DMS53 treated with DMSO at 0.1 percent for 48 hours (cell line): Measurements from ENCODE around the gene HMBS.

ENCODE experiments used
- DNase-seq: peaks from one replicate; lab custom pipeline; 2025; ENCODE audit not compliant: unreplicated experiment; lab: John Stamatoyannopoulos, UW

The HMBS gene

GRCh38 chr11:119067371-119068222 is 17.1 kb upstream of the HMBS start, which contains the start of gene VPS11:
Gene VPS11, plus strand, starts transcription at chr11:119067818. Its CDS starts 6 bp downstream, at chr11:119067824.
- peak; percentile 92 for DNase-seq

DNA sequence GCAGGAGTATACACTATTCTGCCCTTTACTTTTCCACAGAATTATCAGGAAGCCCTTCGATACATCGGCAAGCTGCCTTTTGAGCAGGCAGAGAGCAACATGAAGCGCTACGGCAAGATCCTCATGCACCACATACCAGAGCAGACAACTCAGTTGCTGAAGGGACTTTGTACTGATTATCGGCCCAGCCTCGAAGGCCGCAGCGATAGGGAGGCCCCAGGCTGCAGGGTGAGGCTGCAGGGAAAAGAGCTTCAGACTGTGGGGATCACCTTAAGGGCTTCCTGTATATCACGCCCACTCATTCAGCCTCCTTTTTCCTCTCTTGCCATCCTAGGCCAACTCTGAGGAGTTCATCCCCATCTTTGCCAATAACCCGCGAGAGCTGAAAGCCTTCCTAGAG is 6.8 kb upstream of the HMBS start:
- DNase-seq = no peak

DNA sequence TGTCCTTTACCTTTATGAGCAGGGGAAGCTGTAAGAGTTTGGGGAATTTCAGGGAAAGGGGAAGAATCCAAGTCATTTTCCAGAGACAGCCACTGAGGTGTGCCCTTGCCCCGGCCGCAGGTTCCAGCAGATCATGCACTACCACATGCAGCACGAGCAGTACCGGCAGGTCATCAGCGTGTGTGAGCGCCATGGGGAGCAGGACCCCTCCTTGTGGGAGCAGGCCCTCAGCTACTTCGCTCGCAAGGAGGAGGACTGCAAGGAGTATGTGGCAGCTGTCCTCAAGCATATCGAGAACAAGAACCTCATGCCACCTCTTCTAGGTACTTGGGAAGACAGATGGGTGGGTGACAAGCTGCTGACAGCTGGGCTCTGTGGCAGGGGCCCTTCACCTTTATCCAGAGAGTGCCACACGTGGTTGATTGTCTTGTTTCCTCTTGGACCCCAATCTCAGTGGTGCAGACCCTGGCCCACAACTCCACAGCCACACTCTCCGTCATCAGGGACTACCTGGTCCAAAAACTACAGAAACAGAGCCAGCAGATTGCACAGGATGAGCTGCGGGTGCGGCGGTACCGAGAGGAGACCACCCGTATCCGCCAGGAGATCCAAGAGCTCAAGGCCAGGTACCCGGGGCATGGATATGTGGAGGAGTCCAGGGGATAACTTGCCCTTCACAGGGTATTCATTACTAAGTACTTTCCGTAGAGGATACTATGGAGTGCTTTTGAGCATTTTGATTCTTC is 5.8 kb upstream of the HMBS start:
- DNase-seq = no peak

DNA sequence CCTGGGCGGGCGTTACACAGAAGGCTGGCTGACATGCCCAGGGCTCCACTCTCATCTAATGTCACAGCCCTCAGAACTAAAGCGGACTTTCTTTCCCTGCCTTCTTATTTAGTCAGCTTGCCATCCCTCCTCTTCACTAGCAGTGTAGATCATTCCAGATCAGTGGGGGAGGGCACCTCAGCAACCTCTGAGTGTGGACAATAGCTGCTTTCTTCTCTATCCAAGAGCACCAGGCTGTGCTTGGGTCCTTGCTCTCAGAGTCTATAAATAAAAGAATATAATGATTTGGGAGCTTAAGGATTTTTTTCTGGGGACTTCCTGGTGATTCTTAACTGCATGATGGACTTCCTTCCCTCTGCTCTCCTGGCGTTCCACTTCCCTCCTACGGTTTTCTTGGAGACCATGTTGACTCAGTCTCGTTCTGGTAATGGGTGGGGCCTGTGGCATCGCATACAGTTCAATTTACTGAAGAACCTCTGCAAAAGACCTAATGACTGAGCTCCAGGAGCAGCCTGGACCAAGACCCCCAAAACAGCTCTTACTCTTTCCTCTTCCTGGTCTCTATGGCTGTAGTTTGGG is 2.9 kb upstream of the HMBS start:
- no peak for DNase-seq

- no peak for DNase-seq
Measured at GRCh38 chr11:119085437-119085847, 761 bp downstream of the HMBS start.

GRCh38 chr11:119087123-119087522 is 2.4 kb downstream of the HMBS start:
- DNase-seq = no peak

GRCh38 chr11:119087747-119088241 is 3.1 kb downstream of the HMBS start:
- peak; percentile 33 for DNase-seq

DNA sequence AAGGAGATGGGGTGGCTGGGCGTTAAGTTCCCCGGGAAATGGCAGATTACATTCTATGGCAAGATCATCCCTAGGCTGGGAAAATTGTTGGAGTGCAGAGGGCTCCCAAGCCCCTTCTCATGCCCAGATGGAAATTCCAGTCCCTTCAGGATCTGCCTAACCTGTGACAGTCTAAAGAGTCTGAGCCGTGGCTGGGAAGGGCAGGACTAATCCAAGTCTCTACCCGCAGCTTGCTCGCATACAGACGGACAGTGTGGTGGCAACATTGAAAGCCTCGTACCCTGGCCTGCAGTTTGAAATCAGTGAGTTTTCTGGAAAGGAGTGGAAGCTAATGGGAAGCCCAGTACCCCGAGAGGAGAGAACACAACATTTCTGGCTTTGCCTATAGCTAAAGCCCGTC is 3.7 kb downstream of the HMBS start:
- no peak for DNase-seq

GRCh38 chr11:119089319-119089718 is 4.6 kb downstream of the HMBS start:
- no peak for DNase-seq

DNA sequence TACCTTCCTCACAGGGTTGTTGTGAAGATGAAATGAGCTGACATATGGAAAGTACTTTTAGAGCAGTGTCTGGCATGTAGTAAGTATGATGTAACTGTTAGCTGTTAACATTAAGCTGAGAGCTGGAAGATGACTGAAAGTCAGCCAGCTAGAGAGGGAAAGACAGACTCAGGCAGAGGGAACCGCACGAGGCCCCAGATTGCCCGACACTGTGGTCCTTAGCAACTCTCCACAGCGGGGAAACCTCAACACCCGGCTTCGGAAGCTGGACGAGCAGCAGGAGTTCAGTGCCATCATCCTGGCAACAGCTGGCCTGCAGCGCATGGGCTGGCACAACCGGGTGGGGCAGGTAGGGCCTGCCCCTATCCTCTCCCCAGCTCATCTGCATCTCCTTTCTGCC is 6.5 kb downstream of the HMBS start:
- no peak for DNase-seq

DNA sequence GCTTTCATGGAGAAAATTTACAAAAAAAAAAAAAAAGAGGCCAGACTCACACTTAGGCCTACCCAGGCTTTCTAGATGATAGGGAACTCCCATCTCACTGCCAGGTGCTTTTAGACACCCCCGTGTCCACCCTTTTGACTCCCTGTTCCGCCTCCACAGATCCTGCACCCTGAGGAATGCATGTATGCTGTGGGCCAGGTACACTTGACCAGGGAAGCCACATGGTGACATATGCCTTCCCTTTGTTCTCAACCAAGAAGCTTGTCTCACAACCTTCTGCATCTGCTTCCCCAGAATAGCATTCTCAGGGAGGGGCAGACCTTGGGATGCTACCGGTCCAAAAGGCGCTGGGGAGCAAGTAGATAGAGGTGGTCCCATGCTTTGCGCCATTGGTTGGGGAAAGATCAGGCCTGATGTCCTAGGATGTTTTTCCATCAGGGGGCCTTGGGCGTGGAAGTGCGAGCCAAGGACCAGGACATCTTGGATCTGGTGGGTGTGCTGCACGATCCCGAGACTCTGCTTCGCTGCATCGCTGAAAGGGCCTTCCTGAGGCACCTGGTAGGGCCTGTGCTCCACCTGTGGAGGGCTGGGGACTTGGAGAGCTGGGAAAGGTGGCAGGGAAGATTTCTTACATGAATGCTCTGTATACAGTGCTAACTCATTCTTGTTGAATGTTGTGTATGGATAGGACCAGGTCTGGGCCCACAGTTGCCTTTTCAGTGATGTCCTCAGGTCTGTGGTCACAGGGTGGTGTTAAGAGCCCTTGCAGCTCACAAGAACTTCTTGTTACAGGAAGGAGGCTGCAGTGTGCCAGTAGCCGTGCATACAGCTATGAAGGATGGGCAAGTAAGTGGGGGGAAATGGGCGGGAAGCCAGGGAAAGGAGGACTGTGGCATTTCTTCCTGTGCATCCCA is 7.5 kb downstream of the HMBS start:
- DNase-seq = no peak

DNA sequence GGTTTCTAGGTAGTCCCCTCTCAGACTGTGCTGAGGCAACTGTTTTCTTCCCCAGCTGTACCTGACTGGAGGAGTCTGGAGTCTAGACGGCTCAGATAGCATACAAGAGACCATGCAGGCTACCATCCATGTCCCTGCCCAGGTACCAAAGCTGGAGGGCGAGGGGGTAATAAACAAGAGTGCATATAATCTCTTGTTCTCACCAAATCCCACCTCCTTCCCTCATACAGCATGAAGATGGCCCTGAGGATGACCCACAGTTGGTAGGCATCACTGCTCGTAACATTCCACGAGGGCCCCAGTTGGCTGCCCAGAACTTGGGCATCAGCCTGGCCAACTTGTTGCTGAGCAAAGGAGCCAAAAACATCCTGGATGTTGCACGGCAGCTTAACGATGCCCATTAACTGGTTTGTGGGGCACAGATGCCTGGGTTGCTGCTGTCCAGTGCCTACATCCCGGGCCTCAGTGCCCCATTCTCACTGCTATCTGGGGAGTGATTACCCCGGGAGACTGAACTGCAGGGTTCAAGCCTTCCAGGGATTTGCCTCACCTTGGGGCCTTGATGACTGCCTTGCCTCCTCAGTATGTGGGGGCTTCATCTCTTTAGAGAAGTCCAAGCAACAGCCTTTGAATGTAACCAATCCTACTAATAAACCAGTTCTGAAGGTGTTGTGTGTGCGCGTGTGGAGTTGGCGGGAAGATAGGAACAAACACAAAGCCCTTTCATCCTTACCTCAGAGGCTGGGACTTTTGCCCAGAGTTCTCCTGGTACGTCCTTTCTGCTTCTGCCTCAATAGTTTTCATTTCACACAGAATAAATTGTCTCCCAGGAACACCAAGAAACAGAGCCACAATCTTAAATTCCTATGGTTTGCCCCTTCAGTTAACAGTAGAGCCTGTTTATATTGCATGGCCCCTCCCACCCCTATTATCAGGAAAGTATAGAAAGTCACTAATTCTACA is 8.5 kb downstream of the HMBS start:
- DNase-seq = no peak

- DNase-seq = no peak
Measured at GRCh38 chr11:119093942-119094815, 9.5 kb downstream of the HMBS start.

DNA sequence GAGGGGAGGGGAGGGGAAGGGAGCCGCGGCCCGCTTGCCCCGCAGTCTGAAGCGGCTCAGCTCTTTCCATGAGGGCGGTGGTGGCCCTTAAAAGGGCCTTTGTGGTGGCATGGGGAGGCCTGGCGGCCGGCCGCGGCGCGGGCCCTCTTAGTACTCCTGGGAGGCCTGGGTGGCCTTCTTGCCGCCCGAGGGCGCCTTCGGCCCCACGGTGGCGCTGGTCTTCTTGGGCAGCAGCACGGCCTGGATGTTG is 10.1 kb downstream of the HMBS start:
- DNase-seq = peak; percentile 40

- DNase-seq = peak; percentile 99
Measured at GRCh38 chr11:119095066-119095880, 10.6 kb downstream of the HMBS start.

GRCh38 chr11:119099711-119100110 is 15.0 kb downstream of the HMBS start:
- DNase-seq = no peak

- peak; percentile 34 for DNase-seq
Measured at GRCh38 chr11:119100246-119100970, 15.7 kb downstream of the HMBS start.
